HG03280 (cell line): ENCODE measurements around the gene UBE2D2.

ENCODE experiments used
- ATAC-seq: cut with Tn5 transposase; IDR thresholded peaks from one replicate; pipeline ENCODE4 v1.9.1; 2021; ENCODE audit warnings: mild to moderate bottlenecking, moderate library complexity; ENCODE audit not compliant: unreplicated experiment

Gene UBE2D2

GRCh38 chr5:139671096-139671841, 110.1 kb downstream of the UBE2D2 start:
- no peak for ATAC-seq

- no peak for ATAC-seq
Measured at GRCh38 chr5:139675213-139675612, 114.1 kb downstream of the UBE2D2 start.

GRCh38 chr5:139675825-139676224, 114.7 kb downstream of the UBE2D2 start:
- ATAC-seq: no peak

- no peak for ATAC-seq
Measured at GRCh38 chr5:139676406-139676805, 115.3 kb downstream of the UBE2D2 start.

GRCh38 chr5:139676951-139677735, 116.0 kb downstream of the UBE2D2 start:
- no peak for ATAC-seq
